GM18519 (cell line): ENCODE results near the gene ZNF343.
"Not testable (repeated sequence)": the region's sequence is repeated elsewhere in the genome, so short reads cannot be mapped to it uniquely, and the experiment has no call there.

ENCODE experiments used
- ATAC-seq: cut with Tn5 transposase; IDR thresholded peaks from one replicate; pipeline ENCODE4 v1.9.1; 2021; ENCODE audit warnings: mild to moderate bottlenecking, moderate library complexity; ENCODE audit not compliant: unreplicated experiment, low FRiP score

Gene ZNF343

DNA sequence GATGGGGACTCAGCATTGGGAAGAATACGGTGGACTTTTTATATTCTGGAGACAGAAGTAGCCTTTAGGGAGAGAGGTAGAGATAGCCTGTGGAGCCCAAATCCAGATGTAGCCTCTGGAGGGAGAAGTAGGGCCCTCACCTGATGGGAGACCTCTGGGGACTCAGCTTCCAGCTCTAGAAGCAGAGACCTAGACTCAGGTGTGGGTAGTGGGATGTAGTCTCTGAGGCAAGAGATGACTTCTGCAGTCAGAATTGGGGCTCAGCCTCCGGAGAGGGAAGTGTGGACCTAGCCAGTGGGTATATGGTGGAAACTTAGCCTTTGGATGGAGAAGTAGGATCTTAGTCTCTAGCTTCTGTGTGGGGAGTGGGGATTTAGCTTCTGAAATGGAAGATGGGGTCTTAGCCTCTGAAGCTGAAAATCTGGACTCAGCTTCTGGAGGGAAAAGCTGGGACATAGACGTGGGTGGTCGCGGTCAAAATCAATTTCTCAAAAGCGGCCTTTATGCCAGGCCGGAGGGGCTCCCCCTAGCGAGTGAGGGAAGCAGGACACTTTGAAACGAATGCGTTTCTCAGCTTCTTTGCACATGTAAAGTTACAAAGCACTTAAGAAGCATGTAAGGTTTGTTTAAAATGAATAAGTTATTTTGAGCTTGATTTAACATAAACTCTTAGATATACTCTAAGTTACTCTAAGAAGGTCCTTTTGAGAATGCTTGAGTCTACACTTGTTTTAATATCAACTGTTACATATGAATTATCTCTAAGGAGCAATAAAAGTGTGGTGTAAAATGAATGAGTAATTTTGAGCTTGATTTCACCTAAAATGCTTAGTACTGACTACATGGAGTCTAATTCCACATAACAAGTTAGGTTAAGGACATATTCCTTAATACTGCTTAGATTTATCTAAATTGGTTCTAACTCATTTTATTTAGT is 12.9 kb upstream of the ZNF343 start:
- no peak for ATAC-seq

DNA sequence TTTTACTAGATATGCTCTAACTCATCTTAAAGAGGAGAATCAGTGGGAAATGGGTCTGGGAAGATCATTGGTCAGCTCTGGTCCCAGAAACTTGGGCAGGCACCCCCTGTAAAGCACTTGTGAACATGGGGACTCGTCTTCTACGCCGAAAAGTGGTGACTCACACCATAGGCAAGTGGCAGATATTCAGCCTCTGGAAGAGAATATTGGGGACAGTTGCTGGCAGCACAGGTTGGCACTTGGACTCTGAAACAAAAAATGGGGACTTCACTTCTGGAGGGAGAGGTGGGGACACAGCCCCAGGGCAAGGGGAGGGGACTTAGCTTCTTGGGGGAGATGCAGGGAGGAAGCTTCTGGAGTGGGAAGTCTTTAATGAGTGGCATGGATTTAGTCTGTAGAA is 11.9 kb upstream of the ZNF343 start:
- ATAC-seq = no peak

DNA sequence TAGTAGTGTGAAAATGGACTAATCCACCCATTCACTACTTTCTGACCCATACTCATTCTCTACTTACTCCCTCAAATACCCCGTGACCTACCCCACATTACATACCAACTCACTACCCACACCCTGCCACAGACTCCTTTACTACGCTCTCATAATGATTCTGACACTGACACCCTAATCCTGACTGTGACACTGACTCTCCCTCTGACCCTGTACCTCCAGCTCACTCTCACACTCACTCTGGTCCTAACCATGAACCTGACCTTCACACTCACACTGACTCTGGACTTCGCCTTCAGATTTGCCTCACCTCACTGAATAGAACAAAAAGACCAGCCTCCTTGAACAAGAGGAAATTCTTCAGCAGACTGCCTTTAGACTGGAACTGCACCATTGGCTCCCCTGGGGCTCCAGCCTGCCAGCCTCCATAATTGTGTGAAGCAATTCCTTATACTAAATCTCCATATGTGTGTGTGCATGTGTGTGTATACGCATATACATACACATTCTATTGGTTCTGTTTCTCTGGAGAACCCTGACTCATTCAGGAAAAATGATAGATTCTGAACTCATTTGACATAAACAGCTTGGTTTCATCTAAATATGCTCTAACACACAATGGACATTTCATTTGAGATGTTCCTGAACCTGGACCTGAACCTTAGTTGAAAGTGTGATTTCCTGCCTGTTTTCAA is 10.5 kb upstream of the ZNF343 start:
- no peak for ATAC-seq

DNA sequence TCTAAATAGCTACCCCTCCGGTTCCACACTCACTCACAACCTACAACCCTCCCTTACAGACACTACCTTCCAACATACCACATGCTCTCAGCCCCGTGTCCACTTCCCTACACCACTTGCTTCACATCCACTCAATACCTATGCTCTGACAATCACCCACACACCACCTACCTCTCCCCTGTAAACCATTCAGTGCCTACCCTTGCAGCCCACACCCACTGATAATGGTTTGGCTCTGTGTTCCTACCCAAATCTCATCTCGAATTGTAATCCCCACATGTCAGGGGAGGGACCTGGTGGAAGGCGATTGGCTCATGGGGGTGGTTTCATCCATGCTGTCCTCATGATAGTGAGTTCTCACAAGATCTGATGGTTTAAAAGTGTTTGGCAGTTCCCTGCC is 9.8 kb upstream of the ZNF343 start:
- ATAC-seq = no peak

DNA sequence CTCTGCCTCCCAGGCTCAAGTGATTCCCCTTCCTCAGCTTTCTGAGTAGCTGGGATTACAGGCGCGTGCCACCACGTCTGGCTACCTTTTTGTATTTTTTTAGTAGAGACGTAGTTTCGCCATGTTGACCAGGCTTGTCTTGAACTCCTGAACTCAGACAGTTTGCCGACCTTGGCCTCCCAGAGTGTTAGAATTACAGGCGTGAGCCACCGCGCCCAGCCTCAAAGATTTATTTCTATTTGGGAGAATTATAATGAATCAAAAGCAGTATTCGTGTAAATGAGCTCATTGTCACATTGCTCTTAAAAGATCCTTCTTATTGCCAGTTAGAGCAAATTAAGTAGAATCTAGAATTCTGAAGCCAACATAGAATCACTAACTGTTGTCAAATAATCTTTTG is 9.4 kb upstream of the ZNF343 start:
- ATAC-seq = no peak

DNA sequence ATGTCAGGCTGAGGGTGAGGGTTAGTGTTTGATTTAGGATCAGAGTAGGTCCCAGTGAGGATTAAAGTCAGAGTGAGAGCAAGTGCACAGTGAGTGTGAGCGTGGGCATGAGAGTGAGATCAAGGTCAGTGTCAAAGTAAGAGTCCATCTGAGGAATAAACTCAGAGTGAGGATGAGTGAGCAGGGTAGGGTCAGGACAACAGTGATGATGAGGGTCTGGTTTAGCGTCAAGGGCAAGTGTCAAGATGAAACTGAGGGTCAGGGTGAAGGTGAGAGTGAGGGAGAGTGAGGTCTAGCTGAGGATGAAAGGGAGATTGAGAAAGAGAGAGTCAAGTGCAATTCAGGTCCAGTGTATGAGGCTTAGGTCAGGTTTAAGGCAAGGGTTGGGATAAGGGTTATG is 7.7 kb upstream of the ZNF343 start:
- no peak for ATAC-seq

DNA sequence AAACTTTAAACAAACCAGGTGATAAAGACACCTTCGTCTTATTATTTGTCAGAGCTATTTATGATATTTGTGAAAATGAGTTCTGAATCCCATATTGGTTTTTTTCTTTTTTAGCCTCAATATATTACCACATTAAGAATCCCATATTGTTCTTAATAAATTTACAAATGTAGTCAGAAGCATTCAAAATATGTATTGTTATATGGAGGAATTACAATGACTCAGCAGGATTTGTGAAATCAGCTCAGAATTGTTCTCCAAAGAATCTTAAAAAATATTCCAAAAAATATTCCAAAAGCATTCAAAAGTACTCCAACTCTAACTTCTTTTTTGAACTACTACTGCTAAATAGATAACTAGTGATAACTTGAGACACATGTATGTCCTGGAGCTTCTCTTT is 6.5 kb upstream of the ZNF343 start:
- ATAC-seq = no peak

DNA sequence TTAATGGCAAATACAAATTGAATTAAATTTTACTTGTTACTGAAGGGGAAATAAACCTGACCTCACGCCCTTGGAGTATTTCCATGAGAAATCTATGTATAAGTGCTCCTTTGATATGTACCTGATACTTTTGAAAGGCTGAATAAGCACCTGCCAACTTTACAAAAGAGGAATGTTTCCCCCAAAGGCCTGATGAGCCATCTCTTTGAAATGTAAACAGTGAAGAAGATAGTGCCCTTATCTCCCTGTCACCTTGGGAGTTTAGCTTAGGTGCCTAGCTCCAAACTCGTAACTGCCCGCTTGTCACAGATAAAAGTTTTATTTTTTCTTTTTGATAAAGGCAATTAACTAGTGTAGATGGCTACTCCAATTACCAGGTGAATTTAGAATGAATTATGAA is 1.1 kb upstream of the ZNF343 start:
- no peak for ATAC-seq

DNA sequence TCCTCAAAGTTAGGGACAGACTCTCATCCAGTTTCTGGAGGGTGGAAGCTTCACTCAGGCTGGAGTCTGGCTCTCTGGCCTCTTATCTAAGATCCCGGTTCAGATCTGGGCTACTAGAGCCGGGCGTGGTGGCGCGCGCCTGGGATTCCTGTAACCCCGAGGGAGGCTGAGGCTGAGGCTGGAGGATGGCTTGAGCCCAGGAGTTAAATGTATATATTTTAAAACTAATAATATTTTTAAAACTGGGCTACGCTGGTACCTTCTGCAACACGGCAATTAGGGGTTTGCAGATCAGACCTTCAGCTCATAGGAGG is 710 bp upstream of the ZNF343 start:
- ATAC-seq = no peak

DNA sequence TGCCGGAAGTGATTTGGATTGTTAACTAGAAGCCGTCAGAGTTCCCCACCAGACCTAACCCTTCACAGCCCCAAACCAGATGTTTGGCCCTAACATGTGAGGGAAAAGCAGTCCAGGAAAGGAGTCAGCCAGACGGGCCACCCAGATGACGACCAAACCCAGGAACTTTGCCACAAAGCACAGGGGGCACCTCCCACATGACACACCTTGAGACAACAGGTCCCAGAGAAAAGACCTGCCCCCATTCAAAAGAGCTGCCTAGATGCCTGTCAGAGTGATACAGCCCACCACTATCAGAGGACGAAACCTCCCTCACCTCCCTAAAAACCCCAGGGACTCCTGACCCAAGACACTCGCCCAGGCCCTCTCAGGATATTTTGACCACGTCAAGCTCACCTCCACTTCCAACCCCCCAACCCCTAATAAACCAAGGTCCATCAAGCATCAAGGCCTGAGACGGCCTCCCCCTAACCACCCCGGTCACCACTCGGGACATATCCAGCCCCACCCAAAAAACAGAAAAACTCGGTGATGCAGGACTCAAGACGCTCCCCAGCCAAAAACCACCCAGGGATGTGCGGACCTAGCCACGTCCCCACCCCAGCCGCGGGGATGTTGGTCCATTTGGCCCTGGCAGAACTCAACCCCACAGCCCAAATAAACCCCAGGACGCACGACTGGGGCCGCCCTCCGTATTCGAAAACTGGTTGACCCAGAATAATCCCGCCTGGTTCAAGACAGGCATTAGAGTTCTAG is 662 bp downstream of the ZNF343 start:
- ATAC-seq = no peak

DNA sequence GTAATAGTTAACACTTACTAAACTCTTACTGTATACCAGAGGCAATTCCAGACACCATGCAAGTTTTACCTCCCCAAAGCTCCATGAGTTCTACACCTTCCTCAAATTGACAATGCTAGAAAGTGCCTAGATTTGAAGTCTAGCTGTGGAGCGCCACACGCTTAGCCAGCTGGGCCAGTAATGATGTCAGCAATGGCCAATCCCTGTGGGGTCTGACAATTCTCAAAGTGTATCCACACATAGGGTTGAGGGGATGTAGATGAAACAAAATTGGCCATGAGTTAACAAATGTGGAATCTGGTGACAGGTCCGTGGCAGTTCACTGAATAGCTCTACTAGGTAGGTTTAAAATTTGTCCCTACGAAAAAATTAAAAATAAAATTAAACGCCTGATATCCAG is 1.3 kb downstream of the ZNF343 start:
- ATAC-seq = no peak

DNA sequence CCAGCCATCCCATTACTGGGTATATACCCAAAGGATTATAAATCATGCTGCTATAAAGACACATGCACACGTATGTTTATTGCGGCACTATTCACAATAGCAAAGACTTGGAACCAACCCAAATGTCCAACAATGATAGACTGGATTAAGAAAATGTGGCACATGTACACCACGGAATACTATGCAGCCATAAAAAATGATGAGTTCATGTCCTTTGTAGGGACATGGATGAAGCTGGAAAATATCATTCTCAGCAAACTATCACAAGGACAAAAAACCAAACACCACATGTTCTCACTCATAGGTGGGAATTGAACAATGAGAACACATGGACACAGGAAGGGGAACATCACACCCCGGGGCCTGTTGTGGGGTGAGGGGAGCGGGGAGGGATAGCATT is 2.3 kb downstream of the ZNF343 start:
- not testable (repeated sequence) for ATAC-seq

DNA sequence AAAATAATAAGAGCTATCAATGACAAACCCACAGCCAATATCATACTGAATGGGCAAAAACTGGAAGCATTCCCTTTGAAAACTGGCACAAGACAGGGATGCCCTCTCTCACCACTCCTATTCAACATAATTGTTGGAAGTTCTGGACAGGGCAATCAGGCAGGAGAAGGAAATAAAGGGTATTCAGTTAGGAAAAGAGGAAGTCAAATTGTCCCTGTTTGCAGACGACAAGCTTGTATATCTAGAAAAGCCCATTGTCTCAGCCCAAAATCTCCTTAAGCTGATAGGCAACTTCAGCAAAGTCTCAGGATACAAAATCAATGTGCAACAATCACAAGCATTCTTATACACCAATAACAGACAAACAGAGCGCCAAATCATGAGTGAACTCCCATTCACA is 3.9 kb downstream of the ZNF343 start:
- ATAC-seq = not testable (repeated sequence)

DNA sequence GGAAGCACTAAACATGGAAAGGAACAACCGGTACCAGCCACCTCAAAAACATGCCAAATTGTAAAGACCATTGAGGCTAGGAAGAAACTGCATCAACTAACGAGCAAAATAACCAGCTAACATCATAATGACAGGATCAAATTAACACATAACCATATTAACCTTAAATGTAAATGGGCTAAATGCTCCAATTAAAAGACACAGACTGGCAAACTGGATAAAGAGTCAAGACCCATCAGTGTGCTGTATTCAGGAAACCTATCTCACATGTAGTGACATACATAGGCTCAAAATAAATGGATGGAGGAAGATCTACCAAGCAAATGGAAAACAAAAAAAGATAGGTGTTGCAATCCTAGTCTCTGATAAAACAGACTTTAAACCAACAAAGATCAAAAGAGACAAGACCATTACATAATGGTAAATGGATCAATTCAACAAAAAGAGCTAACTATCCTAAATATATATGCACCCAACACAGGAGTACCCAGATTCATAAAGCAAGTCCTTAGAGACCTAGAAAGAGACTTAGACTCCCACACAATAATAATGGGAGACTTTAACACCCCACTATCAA is 5.8 kb downstream of the ZNF343 start:
- not testable (repeated sequence) for ATAC-seq

DNA sequence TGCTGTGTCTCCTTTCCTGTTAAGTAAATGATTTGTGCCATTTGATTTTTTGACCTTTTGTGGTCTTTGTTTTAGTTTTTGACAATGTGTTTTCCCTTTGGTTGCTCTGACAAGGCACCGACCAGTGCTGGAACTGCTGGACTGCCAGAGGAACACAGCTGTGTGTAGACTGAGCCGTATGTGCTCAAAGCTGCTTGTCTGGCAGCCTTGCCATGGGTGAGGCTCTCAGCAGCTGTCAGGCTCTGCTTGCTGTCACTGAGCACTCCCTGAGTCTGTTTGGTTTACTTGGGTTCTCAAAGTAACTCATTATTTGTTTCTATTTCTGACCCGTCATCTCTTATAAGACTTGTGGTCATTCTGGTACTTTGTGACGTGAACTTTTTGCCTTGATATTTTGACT is 23.1 kb downstream of the ZNF343 start:
- ATAC-seq = no peak

DNA sequence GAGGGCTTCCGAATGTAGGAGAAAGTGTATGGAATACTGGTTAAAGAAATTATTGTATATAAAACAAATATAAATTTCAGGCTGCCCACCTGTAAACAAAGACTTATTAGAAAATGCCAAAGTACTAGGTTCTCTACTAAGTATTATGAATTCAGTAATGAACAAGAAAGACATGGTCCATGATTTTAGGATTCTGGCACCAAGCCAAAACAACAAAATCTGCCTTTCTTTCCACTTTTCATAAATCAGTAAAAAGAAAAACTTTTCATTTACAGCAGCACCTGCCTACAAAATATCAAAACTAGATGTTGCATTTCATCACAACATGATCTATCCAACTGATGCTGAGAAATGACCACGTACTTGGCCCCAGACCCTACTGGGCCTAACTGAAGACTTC is 23.6 kb downstream of the ZNF343 start:
- ATAC-seq = no peak

DNA sequence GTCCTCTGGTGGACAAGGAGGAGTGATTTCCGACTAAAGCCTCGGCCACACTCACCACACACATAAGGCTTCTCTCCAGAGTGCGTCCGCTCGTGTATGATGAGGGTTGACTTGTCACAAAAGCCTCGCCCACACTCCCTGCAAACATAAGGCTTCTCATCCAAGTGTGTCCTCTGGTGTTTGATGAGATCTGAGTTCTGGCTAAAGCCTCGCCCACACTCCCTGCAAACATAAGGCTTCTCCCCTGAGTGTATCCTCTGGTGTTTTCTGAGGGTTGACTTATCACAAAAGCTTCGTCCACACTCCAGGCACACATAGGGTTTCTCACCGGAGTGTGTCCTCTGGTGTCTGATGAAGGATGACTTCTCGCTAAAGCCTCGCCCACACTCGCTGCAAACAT is 25.2 kb downstream of the ZNF343 start:
- no peak for ATAC-seq

DNA sequence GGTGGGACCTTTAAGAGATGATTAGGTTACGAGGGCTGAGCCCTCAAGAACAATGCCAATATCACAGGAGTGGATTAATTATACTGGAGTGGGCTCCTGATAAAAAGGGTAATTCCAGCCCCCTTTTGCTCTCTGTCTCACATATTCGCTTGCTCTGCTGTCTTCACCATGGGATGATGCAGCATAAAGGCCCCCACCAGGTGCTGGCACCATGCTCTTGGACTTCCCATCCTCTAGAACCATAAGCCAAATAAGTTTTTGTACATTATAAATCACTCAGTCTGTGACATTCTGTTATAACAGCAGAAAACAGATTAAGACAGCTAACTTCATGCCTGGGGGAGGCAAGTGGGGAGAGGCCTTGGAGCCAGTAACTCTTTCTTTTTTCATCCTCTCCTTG is 28.3 kb downstream of the ZNF343 start:
- no peak for ATAC-seq

DNA sequence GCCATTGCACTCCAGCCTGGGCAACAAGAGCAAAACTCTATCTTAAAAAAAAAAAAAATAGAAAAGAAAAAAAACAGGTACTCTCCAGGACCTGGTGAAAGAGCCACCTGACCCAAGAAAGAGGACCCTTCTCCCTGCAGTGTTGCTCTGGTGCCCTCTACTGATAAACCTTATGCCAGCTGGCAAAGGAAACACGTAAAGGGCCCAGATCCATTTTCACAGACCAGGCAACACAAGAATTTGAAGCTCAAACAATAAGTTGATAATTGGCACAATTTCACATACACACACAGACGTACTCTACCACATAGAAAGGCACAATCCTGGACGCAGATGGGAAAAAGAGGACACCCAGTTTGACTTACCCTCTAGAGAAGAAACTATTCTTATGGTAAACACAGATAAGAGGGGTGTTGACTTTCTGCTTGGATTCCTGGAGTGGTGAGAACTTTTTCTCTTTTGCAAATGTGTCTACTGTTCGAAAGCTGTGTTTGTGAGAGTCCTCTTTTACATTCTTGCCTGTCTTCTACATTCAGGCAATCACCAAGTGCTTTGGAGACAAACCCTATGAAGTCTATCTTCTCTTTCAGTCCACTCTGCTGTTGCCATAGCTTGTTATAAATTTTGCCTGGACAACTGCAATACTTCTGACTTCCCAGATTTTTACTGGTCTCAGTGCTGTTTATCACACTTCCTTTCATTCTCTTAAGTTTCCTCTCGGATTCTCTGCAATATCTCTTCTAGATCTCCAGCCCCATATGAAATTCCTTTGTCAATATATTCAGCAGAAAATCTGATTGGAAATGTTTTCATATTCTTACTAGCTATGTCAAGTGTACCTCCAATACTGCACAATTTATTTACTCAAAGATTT is 31.7 kb downstream of the ZNF343 start:
- ATAC-seq = no peak
